Measurements from ENCODE around the gene OXER1. TPM values are rescaled to one million over a fixed set of nuclear protein-coding genes. Genes with fewer than 3 reads are reported as not detected.

The OXER1 gene
- total RNA-seq, 1 donor from 2014 or later = 0.84 TPM

Other genes with a start within 250 kb of the OXER1 start
- 35.2 TPM for gene MTA3, start 195.5 kb downstream of the OXER1 start, total RNA-seq
- 2.8 TPM for gene HAAO, start 28.4 kb upstream of the OXER1 start, total RNA-seq

All from mesenteric fat pad (tissue), 1 donor.